ENCODE data around the gene CPEB1. TPM values are rescaled to one million over a fixed set of nuclear protein-coding genes. Genes with fewer than 3 reads are reported as not detected.

Gene CPEB1
- total and polyA plus RNA-seq, 8 donors: 1.3 to 5.0 (median 3.0) TPM

GRCh38 chr15:82533801-82534200 lies 113.4 kb downstream of the CPEB1 start:
- DNase-seq (no peak), ATAC-seq (no peak)
- Histone ChIP-seq H3K27me3 (no peaks in the 10 kb centered on the region), H3K27ac (no peak overlapping the region), H3K4me3 (no peak overlapping the region), H3K36me3 (peaks cover 0 to 62% of the 10 kb centered on the region in 2 donors), H3K9me3 (no peaks in the 10 kb centered on the region), H3K4me1 (peaks cover 4 to 22% of the 10 kb centered on the region in 2 donors)
- TF ChIP-seq CTCF (IDR thresholded peaks at IDR 0.05): no peak
- intact Hi-C loops (cut with DNase I): no loop called here

- peaks cover 0 to 54% of the 10 kb centered on the region in 2 donors for H3K36me3 ChIP-seq
- peaks cover 0 to 14% of the 10 kb centered on the region in 2 donors for H3K4me1 ChIP-seq
- ATAC-seq (no peak), DNase-seq (no peak)
- no peaks in the 10 kb centered on the region for H3K9me3 ChIP-seq
- H3K27me3 ChIP-seq: no peaks in the 10 kb centered on the region
- intact Hi-C loops (cut with DNase I): no loop called here
- H3K4me3 ChIP-seq: no peak overlapping the region
- no peak for TF ChIP-seq CTCF (IDR thresholded peaks at IDR 0.05)
- no peak overlapping the region for H3K27ac ChIP-seq
Measured at GRCh38 chr15:82532991-82533481, 114.1 kb downstream of the CPEB1 start.

- Histone ChIP-seq H3K4me1 (peaks cover 0 to 9% of the 10 kb centered on the region in 2 donors), H3K4me3 (no peak overlapping the region), H3K9me3 (no peaks in the 10 kb centered on the region), H3K27me3 (no peaks in the 10 kb centered on the region), H3K36me3 (peaks cover 0 to 48% of the 10 kb centered on the region in 2 donors), H3K27ac (no peak overlapping the region)
- ATAC-seq (no peak), DNase-seq (no peak)
- TF ChIP-seq CTCF (IDR thresholded peaks at IDR 0.05): no peak
- intact Hi-C loops (cut with DNase I): no loop called here
Measured at GRCh38 chr15:82532383-82532990, 114.7 kb downstream of the CPEB1 start.

GRCh38 chr15:82531496-82532382 lies 115.4 kb downstream of the CPEB1 start:
- DNase-seq (no peak), ATAC-seq (no peak)
- intact Hi-C loops (cut with DNase I): no loop called here
- Histone ChIP-seq H3K27me3 (no peaks in the 10 kb centered on the region), H3K36me3 (peaks cover 0 to 41% of the 10 kb centered on the region in 2 donors), H3K4me3 (no peak overlapping the region), H3K27ac (no peak overlapping the region), H3K9me3 (no peaks in the 10 kb centered on the region), H3K4me1 (peaks cover 0 to 6% of the 10 kb centered on the region in 2 donors)
- no peak for TF ChIP-seq CTCF (IDR thresholded peaks at IDR 0.05)
